ENCODE data around the gene RPS6KC1. TPM values are rescaled to one million over a fixed set of nuclear protein-coding genes. Genes with fewer than 3 reads are reported as not detected.

The RPS6KC1 gene
- total and polyA plus RNA-seq, 9 of the 15 experiments (the other 6 are each of a cell fraction or from before 2014, with no cell fraction given), result 4.3 to 34.6 (median 20.9) TPM

DNA sequence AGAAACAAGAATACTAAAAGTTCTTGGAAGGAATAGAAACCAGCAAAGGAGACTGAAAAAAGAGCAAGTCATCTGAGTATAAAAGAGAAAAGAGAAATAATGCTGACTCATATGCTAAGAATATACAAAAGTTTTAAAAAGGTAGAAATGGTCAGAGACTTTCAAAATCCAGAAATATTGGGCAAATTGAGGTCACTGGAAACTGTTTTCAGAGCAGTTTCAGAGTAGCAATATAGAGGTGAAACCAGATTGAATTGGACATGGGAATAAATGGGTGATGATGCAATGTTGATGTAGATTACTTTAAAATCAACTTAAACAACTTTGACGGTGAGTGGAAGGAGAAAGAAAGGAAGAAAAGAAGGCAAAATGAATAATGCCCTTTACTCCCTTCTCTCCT lies 1.8 kb upstream of the RPS6KC1 start (continued):
- TF ChIP-seq, protein P1, sequence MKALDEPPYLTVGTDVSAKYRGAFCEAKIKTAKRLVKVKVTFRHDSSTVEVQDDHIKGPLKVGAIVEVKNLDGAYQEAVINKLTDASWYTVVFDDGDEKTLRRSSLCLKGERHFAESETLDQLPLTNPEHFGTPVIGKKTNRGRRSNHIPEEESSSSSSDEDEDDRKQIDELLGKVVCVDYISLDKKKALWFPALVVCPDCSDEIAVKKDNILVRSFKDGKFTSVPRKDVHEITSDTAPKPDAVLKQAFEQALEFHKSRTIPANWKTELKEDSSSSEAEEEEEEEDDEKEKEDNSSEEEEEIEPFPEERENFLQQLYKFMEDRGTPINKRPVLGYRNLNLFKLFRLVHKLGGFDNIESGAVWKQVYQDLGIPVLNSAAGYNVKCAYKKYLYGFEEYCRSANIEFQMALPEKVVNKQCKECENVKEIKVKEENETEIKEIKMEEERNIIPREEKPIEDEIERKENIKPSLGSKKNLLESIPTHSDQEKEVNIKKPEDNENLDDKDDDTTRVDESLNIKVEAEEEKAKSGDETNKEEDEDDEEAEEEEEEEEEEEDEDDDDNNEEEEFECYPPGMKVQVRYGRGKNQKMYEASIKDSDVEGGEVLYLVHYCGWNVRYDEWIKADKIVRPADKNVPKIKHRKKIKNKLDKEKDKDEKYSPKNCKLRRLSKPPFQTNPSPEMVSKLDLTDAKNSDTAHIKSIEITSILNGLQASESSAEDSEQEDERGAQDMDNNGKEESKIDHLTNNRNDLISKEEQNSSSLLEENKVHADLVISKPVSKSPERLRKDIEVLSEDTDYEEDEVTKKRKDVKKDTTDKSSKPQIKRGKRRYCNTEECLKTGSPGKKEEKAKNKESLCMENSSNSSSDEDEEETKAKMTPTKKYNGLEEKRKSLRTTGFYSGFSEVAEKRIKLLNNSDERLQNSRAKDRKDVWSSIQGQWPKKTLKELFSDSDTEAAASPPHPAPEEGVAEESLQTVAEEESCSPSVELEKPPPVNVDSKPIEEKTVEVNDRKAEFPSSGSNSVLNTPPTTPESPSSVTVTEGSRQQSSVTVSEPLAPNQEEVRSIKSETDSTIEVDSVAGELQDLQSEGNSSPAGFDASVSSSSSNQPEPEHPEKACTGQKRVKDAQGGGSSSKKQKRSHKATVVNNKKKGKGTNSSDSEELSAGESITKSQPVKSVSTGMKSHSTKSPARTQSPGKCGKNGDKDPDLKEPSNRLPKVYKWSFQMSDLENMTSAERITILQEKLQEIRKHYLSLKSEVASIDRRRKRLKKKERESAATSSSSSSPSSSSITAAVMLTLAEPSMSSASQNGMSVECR (CRISPR knock-in tag; IDR thresholded peaks at IDR 0.05), result no peak
- TF ChIP-seq FOXK2 (conservative IDR thresholded peaks at IDR 0.05 in 1 of 2, IDR thresholded peaks at IDR 0.05 in 1 of 2; ENCODE audit: low read depth in 2 of 2) (0 out of 4 replicates have a peak, but pooled peaks have one; percentile 21 to 33), MAZ (CRISPR knock-in tag; conservative IDR thresholded peaks at IDR 0.05 in 1 of 2, IDR thresholded peaks at IDR 0.05 in 1 of 2) (0 out of 4 replicates have a peak, but pooled peaks of 1 of the 2 experiments have one; percentile 3), TOE1 (IDR thresholded peaks at IDR 0.05; ENCODE audit: borderline replicate concordance) (no peak), TOE1 (CRISPR knock-in tag; IDR thresholded peaks at IDR 0.05; ENCODE audit: borderline replicate concordance, low read depth) (no peak), ATF1 (CRISPR knock-in tag; IDR thresholded peaks at IDR 0.05) (no peak), ATF1 (tag; IDR thresholded peaks at IDR 0.05) (no peak), NFE2L1 (tag; IDR thresholded peaks at IDR 0.05; ENCODE audit: borderline replicate concordance, low read depth) (peak; percentile 97), HSF4 (CRISPR knock-in tag; IDR thresholded peaks at IDR 0.05; ENCODE audit: borderline replicate concordance) (no peak), C11orf30 (IDR thresholded peaks at IDR 0.05; ENCODE audit: low read depth) (peak; percentile 100), EP400 (IDR thresholded peaks at IDR 0.05) (peak; percentile 66), EZH2 (IDR thresholded peaks at IDR 0.05; ENCODE audit: borderline replicate concordance, low read depth, low read length) (no peak), TAF15 (IDR thresholded peaks at IDR 0.05; ENCODE audit: low read depth, low read length) (no peak), TEAD1 (CRISPR knock-in tag; IDR thresholded peaks at IDR 0.05) (no peak), NRF1 (conservative IDR thresholded peaks at IDR 0.05 in 1 of 2, IDR thresholded peaks at IDR 0.05 in 1 of 2) (no peak), TRIM24 (IDR thresholded peaks at IDR 0.05) (peak; percentile 68 to 71), NR2C1 (IDR thresholded peaks at IDR 0.05) (0 out of 2 replicates have a peak, but pooled peaks have one; percentile 15), NR2C1 (tag; IDR thresholded peaks at IDR 0.05) (0 out of 2 replicates have a peak, but pooled peaks have one; percentile 30)
- TF ChIP-seq, protein P2, sequence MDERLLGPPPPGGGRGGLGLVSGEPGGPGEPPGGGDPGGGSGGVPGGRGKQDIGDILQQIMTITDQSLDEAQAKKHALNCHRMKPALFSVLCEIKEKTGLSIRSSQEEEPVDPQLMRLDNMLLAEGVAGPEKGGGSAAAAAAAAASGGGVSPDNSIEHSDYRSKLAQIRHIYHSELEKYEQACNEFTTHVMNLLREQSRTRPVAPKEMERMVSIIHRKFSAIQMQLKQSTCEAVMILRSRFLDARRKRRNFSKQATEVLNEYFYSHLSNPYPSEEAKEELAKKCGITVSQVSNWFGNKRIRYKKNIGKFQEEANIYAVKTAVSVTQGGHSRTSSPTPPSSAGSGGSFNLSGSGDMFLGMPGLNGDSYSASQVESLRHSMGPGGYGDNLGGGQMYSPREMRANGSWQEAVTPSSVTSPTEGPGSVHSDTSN (CRISPR knock-in tag; IDR thresholded peaks at IDR 0.05; ENCODE audit: low read depth), result no peak
- TF ChIP-seq, protein P2 (tag; conservative IDR thresholded peaks at IDR 0.05; ENCODE audit: low read depth), result no peak
- TF ChIP-seq, protein P3, sequence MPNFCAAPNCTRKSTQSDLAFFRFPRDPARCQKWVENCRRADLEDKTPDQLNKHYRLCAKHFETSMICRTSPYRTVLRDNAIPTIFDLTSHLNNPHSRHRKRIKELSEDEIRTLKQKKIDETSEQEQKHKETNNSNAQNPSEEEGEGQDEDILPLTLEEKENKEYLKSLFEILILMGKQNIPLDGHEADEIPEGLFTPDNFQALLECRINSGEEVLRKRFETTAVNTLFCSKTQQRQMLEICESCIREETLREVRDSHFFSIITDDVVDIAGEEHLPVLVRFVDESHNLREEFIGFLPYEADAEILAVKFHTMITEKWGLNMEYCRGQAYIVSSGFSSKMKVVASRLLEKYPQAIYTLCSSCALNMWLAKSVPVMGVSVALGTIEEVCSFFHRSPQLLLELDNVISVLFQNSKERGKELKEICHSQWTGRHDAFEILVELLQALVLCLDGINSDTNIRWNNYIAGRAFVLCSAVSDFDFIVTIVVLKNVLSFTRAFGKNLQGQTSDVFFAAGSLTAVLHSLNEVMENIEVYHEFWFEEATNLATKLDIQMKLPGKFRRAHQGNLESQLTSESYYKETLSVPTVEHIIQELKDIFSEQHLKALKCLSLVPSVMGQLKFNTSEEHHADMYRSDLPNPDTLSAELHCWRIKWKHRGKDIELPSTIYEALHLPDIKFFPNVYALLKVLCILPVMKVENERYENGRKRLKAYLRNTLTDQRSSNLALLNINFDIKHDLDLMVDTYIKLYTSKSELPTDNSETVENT (CRISPR knock-in tag; IDR thresholded peaks at IDR 0.05), result no peak

Measured in K562 (cell line).